ENCODE results near the gene FGFBP1.

The FGFBP1 gene

DNA sequence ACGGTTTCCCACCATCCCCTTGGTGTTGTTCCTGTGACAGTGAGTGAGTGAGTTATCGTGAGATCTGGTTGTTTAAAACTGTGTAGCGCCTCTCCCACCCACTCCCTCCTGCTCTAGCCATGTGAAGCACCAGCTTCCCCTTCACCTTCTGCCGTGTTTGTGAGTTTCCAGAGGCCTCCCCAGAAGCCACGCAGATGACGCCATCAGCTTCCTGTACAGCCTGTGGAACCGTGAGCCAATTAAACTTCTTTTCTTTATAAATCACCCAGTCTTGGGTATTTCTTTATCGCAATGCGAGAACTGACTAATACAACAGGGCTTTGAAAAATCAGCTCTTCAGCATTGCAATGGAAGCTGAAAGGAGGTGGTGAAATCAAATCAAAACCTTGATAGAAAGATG lies 50.0 kb downstream of the FGFBP1 start:
- DNase-seq (ENCODE audit: low read depth): no peak
- no peak for TF ChIP-seq CTCF (IDR thresholded peaks at IDR 0.05; ENCODE audit: insufficient read depth, low read depth, low read length, missing control alignments)
- H3K4me3 ChIP-seq (ENCODE audit: low read depth, low read length): no peak overlapping the region
